ENCODE results near the gene MAGEA9.
"Not testable (repeated sequence)": the region's sequence is repeated elsewhere in the genome, so short reads cannot be mapped to it uniquely, and the experiment has no call there.

Gene MAGEA9

DNA sequence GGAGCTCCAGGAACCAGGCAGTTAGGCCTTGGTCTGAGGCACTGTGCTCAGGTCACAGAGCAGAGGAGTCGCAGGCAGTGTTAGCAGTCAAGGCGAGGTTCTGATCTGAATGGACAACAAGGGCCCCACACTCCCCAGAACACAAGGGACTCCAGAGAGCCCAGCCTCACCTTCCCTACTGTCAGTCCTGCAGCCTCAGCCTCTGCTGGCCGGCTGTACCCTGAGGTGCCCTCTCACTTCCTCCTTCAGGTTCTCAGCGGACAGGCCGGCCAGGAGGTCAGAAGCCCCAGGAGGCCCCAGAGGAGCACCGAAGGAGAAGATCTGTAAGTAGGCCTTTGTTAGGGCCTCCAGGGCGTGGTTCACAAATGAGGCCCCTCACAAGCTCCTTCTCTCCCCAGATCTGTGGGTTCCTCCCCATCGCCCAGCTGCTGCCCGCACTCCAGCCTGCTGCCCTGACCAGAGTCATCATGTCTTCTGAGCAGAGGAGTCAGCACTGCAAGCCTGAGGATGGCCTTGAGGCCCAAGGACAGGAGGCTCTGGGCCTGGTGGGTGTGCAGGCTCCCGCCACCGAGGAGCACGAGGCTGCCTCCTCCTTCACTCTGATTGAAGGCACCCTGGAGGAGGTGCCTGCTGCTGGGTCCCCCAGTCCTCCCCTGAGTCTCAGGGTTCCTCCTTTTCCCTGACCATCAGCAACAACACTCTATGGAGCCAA lies 26.2 kb downstream of the MAGEA9 start:
- DNase-seq = no peak

DNA sequence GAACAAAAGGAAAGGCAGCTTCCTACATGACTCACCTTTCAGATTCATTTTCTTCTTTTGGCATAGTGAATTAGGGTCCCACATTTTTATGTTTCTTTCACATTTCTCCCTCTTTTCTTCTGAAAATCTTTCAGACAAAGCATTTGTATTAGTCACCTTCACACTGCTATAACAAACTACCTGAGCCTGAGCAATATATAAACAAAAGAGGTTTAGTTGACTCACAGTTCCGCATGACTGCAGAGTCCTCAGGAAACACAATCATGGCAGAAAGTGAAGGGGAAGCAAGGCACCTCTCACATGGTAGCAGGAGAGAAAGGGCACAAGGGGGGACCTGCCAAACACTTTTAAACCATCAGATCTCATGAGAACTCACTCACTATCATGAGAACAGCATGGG lies 36.9 kb downstream of the MAGEA9 start:
- no peak for DNase-seq

DNA sequence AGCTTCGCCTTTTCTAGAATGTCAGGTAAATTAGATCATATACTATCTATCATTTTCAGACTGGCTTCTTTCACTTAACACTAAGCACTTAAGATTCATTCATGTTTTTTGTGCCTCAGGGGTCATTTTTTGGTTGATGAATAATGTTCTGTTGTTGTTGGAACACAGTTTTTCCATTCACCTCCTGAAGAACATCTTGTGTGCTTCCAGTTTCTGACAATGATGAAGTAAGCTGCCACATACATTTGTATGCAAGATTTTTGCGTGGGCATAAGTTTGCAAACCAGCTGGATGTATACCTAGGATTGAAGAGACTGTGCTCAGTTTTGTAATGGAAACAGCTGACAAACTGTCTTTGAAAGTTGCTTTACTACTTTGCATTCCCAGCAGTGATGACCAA lies 37.6 kb downstream of the MAGEA9 start:
- no peak for DNase-seq

DNA sequence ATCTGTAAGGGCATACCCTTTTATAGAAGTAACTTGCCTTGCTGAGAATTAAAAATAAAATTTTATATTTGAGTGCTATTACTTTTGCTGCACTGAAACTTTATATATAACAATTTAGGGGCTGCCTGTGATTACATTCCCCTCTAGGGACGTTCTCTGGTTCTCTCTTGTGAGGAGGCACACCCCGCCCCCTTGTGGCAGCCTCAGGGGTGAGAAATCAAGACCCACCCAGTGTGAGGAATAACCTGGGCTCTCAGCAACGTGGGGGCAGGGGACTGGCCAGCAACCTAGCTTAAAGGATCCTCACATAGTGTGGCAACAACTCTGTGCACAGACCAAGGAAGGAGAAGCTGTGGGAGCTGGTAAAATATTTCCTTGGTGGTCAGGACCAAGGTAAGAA lies 43.7 kb downstream of the MAGEA9 start:
- DNase-seq = peak; percentile 1

DNA sequence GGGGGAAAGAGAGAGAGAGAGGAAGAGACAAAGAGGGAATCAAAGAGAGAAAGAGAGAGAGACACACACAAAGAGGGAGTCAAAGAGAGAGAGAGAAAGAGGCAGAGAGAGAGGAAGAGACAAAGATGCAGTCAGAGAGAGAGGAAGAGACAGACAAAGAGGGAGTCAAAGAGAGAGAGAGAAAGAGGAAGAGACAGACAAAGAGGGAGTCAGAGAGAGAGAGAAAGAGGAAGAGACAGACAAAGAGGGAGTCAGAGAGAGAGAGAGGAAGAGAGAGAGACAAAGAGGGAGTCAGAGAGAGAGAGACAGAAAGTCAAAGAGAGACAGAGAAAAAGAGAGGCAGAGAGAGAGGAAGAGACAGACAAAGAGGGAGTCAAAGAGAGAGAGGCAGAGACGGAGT lies 45.5 kb downstream of the MAGEA9 start:
- DNase-seq = no peak

DNA sequence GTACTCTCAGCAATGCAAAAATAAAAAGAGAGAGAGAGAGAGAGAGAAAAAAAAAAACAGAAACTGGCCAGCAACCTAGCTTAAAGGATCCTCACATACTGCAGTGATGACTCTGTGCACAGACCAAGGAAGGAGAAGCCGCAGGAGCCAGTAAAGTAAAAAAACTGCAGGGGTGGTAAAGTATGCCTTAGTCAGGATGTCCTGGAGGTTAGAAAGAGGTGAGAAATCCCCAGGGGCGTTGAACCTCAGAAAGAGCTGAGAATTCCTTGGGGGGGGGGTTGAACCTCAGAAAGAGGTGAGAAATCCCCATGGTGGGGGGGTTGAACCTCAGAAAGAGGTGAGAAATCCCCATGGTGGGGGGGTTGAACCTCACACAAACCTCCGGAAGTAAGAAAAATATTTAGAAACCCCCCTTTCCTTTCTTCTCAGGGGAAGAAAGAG lies 48.0 kb downstream of the MAGEA9 start:
- DNase-seq = no peak

DNA sequence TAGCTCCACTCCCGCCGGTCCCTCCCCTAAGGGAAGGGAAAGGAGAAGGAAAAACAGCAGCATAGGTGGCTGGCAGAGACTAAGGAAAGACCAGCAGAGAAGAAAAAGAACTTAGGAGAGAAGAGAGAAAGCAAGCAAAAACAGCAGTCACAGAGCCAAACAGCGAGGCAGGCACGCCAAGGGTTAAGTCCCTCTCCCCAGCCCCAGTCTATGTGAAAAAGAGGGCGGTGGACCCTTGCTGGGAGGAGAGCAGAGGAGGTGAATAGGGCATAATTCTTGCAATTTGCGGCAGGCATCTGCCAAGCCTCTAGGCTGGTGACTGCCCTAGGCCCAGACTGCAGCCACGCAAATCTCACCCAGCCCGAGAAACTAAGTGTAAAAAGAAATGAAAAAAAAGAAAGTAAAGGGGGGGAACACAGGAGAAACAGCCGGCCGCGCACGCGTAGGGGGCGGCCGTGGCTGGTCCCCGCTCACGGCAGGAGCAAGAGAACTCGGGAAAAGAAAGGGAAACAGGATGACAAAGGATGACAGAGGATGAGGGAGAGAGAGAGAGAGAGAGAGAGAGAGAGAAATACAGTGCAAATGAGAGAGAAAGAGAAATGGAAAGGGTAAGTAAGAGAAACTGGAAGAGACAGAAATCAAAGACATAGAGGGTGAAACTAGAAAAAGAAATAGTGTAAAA lies 48.6 kb downstream of the MAGEA9 start:
- DNase-seq = no peak

DNA sequence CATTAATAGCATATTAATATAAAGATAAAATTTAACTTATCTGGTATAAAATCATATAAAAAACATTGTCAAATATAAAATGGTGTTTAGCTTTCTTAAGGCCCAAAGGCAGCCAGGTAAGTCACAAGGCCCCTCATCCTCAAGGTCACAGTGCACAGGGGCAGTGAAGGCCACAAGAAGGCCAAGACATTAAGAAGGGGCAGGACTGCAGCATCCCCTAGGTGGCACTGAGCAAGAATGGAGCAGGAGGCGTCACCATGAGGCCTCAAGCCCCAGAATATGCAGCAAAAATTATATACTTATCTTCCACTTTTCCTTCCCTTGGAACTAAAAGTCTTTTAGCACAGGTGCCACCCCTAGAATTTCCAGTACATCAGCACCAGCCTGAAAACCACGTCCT lies 49.7 kb downstream of the MAGEA9 start:
- no peak for DNase-seq

DNA sequence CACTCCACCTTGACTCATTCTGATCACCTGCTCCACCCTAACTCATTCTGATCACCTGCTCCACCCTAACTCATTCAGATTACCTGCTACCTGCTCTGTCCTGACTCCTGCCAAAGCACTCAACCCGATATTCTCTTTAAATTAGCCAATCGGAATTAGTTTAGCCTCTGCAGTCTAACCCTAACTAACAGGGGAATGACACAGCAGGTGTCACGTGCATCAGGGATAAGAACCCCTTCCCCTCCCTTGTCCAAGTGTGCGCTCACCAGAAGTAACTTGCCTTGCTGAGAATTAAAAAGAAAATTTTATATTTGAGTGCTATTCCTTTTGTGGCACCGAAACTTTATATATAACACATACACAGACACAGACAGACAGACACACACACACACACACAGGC lies 55.0 kb downstream of the MAGEA9 start:
- DNase-seq = not testable (repeated sequence)

DNA sequence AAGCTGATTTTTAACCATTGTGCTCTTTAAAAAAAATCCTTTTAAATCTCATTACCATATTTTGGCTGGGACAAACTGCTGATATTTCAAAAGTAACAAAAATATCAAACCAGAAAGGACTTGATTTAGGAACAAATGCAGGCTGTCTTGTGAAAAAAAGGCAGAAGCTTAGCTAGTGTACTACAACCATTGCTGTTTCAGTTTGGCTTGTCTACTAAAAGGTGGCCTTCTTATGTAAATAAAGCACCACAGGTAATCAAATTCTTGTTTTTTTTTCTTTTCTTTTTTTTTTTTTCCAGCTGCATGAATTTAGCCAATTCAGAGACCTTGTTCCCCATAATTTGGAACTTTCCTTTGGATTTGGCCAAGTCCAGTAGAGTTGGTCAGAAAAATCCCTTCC lies 55.4 kb downstream of the MAGEA9 start:
- DNase-seq = no peak
